NT2/D1 (cell line): Measurements from ENCODE around the gene TMEM239.

Experiments
- DNase-seq: peaks from one replicate; pipeline ENCODE4 v3.0.0-alpha.2; 2011; ENCODE audit warnings: low read depth, low spot score
- H3K27me3 ChIP-seq: 2 replicates; pipeline ENCODE4 v1.6.0; 2011; ENCODE audit warnings: mild to moderate bottlenecking; ENCODE audit not compliant: insufficient read length, insufficient read depth
- H3K36me3 ChIP-seq: 2 replicates; pipeline ENCODE4 v1.6.1; 2011; ENCODE audit warnings: mild to moderate bottlenecking, low read length, mixed read lengths; ENCODE audit not compliant: insufficient read depth, insufficient read length
- H3K4me1 ChIP-seq: 2 replicates; pipeline ENCODE4 v1.5.1; 2011; ENCODE audit not compliant: insufficient read depth, insufficient read length
- H3K4me3 ChIP-seq: 2 replicates; pipeline ENCODE4 v1.5.1; 2011; ENCODE audit warnings: low read depth; ENCODE audit not compliant: insufficient read length
- H3K9ac ChIP-seq: 2 replicates; pipeline ENCODE4 v1.6.0; 2011; ENCODE audit warnings: low read depth; ENCODE audit not compliant: insufficient read length
- H3K9me3 ChIP-seq: 2 replicates; pipeline ENCODE4 v1.5.1; 2011; ENCODE audit warnings: mild to moderate bottlenecking, low read length; ENCODE audit not compliant: insufficient read depth
- SUZ12 ChIP-seq: IDR thresholded peaks from 2 replicates; pipeline ENCODE4 v1.6.1; 2011; ENCODE audit not compliant: insufficient read length, insufficient read depth; ENCODE audit errors: extremely low read depth
- YY1 ChIP-seq: IDR thresholded peaks from 2 replicates; pipeline ENCODE4 v1.6.1; 2011; ENCODE audit not compliant: insufficient read length, insufficient read depth
- ZNF274 ChIP-seq: IDR thresholded peaks from 2 replicates; pipeline ENCODE4 v1.6.1; 2011; ENCODE audit warnings: mild to moderate bottlenecking, low read depth, low read length

TMEM239 gene

DNA sequence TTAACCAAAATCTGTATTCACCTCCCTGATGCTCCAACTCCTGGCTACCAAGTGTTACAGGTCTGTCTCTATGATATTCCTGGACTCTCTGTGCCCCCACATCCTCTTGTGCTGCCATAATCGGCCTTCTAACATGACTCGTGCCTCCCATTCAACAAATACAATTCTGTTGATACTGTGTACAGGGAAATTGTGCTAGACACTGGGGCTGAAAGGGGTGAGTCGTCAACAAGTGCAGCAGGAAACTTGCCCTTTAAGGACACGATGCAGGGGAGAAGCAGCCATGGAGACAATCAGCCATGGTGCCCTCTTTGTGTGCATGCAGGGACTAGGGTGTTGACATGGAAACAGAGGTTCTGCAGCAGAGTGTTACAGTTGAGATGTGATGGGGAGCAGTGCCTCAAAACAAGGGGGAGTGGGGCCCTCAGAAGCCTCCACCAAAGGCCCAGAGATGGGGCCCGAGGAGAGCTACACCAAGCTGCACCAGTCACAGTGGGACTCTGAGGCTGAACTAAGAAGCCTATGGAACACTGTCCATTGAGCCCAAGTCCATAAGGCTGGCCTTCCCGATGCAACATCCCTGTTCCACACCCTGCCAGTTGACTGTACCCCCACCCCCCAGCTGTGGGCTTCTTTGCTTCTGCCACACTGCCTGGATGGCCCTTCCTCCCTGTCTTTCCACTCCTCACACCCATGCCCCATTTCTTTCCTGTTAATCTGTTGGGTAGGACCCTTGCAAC is 21.2 kb downstream of the TMEM239 start:
- DNase-seq: no peak
- Histone ChIP-seq H3K27me3 (no peaks in the 10 kb centered on the region), H3K9ac (no peak overlapping the region), H3K4me3 (no peak overlapping the region), H3K9me3 (no peaks in the 10 kb centered on the region), H3K4me1 (peaks cover 5% of the 10 kb centered on the region), H3K36me3 (peaks cover 44% of the 10 kb centered on the region)
- TF ChIP-seq SUZ12: no peak
- no peak for TF ChIP-seq ZNF274
- no peak for TF ChIP-seq YY1

DNA sequence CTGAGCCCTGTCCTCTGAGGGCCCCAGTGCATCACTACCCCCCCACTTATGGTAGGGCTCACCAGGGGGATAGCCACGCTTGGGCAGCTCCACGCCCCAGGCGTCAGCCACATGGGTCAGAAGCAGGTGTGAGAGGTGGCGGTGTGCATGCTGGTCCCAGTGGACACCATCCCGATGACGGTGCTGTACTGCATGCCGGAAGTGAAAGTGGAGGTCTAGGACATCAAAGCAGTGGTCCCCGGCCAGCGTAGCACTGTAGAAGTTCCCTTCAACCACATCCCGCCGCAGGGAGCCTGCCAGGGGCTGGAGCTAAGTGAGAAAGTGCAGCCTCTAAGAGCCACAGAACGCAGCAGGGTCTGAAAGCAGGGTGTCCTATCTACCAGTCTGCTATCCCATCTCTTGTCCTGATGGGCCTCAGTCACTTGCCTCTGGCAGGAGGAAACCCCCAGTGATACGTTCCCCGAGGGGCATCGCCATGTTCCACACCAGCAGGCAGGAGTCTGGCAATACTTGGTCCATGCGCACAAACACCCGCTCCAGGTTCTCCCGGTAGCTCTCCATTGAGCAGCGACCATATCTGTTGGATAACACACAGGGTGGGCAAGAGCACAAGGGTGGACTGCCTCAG is 22.1 kb downstream of the TMEM239 start:
- H3K36me3 ChIP-seq: peaks cover 44% of the 10 kb centered on the region
- H3K27me3 ChIP-seq: no peaks in the 10 kb centered on the region
- no peak overlapping the region for H3K4me3 ChIP-seq
- TF ChIP-seq YY1 (no peak), SUZ12 (no peak), ZNF274 (no peak)
- no peak overlapping the region for H3K9ac ChIP-seq
- DNase-seq: no peak
- no peaks in the 10 kb centered on the region for H3K9me3 ChIP-seq
- peaks cover 5% of the 10 kb centered on the region for H3K4me1 ChIP-seq

DNA sequence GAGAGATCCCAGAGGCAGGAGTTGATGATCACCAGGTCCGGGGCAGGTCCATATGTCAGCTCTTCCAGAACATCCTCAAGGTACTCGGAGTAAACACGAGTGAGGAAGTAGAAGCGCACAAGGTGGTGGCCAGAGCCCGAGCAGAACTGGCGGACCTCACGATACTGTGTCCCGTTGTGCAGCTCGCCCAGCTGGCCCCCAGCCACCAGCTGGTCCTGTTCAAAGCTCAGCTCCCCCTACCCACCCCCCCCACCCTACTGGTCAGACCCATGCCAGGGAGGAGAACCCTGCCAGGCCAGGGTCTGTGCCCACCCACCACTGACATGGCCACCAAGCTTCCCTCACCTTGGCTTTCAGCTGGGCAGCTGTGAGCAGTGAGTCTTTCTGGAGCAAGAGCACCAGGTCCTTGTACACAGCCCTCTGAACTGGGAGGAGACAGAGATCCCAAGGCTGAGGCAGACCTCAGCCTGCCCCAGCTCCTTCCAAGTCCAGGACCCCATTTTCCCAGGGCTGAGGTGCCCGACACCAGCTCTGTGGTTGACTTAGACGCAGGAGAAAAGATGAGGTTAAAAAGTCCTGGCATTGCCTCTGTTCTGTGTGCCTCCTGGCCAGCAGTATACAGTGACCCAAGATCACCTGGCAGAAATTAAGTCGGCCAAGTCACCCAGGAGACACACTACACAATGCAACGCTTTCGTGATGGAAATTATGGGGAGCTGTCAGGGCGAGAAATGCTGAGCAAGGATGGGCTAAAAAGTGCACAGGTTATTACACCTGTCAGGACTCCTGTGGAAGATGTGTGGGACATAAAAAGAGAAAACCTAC is 22.9 kb downstream of the TMEM239 start:
- H3K27me3 ChIP-seq: no peaks in the 10 kb centered on the region
- H3K36me3 ChIP-seq: peaks cover 43% of the 10 kb centered on the region
- no peak overlapping the region for H3K4me3 ChIP-seq
- peaks cover 5% of the 10 kb centered on the region for H3K4me1 ChIP-seq
- no peaks in the 10 kb centered on the region for H3K9me3 ChIP-seq
- TF ChIP-seq SUZ12: no peak
- TF ChIP-seq ZNF274: no peak
- no peak for TF ChIP-seq YY1
- DNase-seq: no peak
- no peak overlapping the region for H3K9ac ChIP-seq

DNA sequence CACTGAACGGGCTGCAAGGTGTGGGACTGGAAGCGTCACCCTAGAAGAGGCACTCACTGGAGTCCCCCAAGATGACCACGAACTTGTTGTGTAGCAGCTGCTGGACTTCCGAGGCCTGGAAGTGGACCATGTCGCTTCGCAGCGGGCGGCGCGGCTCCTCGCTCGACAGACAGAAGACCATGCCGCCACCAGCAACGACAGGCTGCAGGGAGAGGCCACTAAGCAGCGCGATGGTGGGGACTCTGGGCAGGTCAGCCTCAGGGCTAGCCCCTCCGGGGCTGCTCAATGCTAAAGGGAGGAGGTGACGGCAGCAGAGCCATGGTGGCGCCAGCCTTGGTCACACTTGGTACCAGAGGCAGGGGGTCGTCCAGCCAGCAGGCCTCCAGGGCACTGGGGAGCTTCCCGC is 23.6 kb downstream of the TMEM239 start:
- H3K4me1 ChIP-seq: peaks cover 5% of the 10 kb centered on the region
- H3K9ac ChIP-seq: no peak overlapping the region
- H3K4me3 ChIP-seq: peak overlapping the region; percentile 67
- TF ChIP-seq YY1: no peak
- TF ChIP-seq SUZ12: no peak
- TF ChIP-seq ZNF274: no peak
- peaks cover 40% of the 10 kb centered on the region for H3K36me3 ChIP-seq
- no peaks in the 10 kb centered on the region for H3K9me3 ChIP-seq
- H3K27me3 ChIP-seq: no peaks in the 10 kb centered on the region
- no peak for DNase-seq

DNA sequence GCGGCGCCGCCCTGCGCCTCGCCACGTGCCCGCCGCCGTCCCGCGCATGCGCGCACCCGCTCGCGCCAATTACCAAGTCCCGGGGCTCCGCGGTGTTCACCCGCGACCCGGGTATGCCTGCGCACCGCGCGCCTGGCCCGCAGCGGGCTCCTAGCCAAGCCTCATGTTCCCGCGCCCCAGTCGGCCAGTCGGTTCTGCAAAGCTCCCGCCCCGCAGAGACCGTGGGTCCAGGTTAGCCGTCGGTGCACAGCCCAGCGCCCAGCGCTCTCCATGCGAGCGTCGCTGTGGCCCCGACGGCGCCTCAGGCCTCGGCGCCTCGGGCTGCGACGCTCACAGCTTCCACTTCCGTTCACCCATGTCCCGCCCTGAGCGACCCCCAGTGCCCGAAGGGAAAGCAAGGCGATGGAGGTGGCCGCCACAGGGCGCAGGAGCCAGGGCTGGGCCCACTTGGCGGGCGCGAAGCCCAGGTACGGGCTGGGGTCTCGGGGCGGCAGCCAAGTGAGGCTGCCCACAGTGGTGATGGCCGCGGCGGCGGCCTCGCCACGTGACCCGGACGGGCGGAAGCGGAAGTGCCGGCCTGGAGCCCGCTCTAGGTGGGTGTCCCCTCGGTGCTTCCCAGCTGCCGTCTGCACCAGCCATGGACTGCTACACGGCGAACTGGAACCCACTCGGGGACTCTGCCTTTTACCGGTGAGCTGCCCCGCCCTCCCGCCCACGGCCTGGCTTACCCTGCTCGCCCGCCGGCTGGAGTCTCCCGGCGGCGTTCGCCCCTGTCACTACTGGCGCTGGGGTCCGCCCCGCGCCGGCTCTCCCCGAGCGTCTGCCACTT is 24.2 kb downstream of the TMEM239 start, which contains the start of the genes PCED1A and VPS16:
Gene PCED1A, minus strand, starts transcription at position 518 of the 829 bp plus-strand sequence. CDS start 743 bp downstream, outside the sequence.
Gene VPS16, plus strand, starts transcription at position 608 of the 829 bp plus-strand sequence. Its CDS starts 30 bp downstream, at position 638.
- DNase-seq: peak; percentile 76
- Histone ChIP-seq H3K9ac (peak within 1 kb of the TSS; percentile 82), H3K9me3 (no peaks in the 10 kb centered on the region)

DNA sequence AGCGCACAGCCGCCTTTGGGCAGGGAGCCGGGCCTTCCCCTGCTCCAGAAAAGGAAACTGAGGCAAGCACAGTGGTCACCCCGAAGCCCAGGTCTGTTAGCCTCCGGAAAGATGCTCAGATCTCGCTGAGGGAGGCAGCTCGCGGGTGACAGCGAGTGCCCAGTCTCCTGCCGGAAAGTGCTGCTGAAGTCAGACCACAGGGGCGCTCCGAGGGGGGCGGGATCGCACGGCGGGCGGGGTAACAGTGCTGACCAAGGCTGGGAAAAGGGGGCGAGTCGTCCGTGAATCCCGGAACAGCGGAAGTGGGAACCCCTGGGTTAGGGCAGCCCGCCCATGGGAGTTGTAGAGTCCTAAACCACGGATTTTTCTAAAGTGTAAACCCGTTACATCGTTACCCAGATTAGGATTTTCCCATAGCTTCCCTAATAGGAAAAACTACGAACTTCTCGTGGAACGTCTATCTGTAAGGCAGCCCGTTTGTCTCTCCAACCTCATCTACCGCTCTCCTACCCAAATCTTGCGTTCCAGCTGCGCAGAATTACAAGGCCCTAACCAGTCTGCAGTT is 24.9 kb downstream of the TMEM239 start:
- Histone ChIP-seq H3K4me1 (peaks cover 5% of the 10 kb centered on the region), H3K36me3 (peaks cover 34% of the 10 kb centered on the region), H3K9ac (peak overlapping the region; percentile 82), H3K27me3 (no peaks in the 10 kb centered on the region), H3K4me3 (peak overlapping the region; percentile 67), H3K9me3 (no peaks in the 10 kb centered on the region)
- no peak for TF ChIP-seq SUZ12
- TF ChIP-seq ZNF274: no peak
- TF ChIP-seq YY1: no peak
- DNase-seq: no peak

More for the DNA sequence above, 24.2 kb downstream of the TMEM239 start, which contains the start of the genes PCED1A and VPS16:
- peaks cover 5% of the 10 kb centered on the region for H3K4me1 ChIP-seq
- H3K4me3 ChIP-seq: peak within 1 kb of the TSS; percentile 67
- H3K36me3 ChIP-seq: peaks cover 39% of the 10 kb centered on the region
- TF ChIP-seq SUZ12: no peak
- peak; percentile 88 for TF ChIP-seq YY1
- H3K27me3 ChIP-seq: no peaks in the 10 kb centered on the region
